OCI-LY3 (cell line): ENCODE data around the gene SLFN11.
"Not testable (repeated sequence)": the region's sequence is repeated elsewhere in the genome, so short reads cannot be mapped to it uniquely, and the experiment has no call there.

Source experiments
- H2AFZ ChIP-seq: fragments of 200-600, 300-600 bp; shearing (Covaris generic); 2 replicates; pipeline ENCODE4 v1.6.0; 2014; ENCODE audit warnings: antibody characterized with exemption, low read depth, low read length
- H3K27ac ChIP-seq: fragments of 200-600, 300-600 bp; sonication (generic); 2 replicates; pipeline ENCODE4 v1.5.1; 2014; ENCODE audit warnings: mild to moderate bottlenecking, low read length, moderate library complexity, mixed read lengths
- H3K27me3 ChIP-seq: fragments of 200-600, 300-600 bp; sonication (generic); 2 replicates; pipeline ENCODE4 v1.6.1; 2014; ENCODE audit warnings: low read depth, low read length, mixed read lengths
- H3K36me3 ChIP-seq: fragments of 200-600, 300-600 bp; sonication (generic); replicated peaks from 2 replicates; pipeline ENCODE3; 2014; ENCODE audit warnings: low read depth, low read length, mixed read lengths
- H3K4me1 ChIP-seq: fragments of 300-600, 200-600 bp; sonication (generic); 2 replicates; pipeline ENCODE4 v1.6.1; 2014; ENCODE audit warnings: low read length, mixed read lengths
- H3K4me2 ChIP-seq: fragments of 200-600, 300-600 bp; sonication (generic); 2 replicates; pipeline ENCODE4 v1.6.1; 2014; ENCODE audit warnings: low read length, mixed read lengths
- H3K4me3 ChIP-seq: fragments of 300-600, 200-600 bp; sonication (generic); 2 replicates; pipeline ENCODE4 v1.5.1; 2014; ENCODE audit warnings: antibody characterized with exemption, mild to moderate bottlenecking, low read length, moderate library complexity
- H3K79me2 ChIP-seq: fragments of 300-600, 200-600 bp; shearing (Covaris generic); 2 replicates; pipeline ENCODE4 v1.6.1; 2014; ENCODE audit warnings: mild to moderate bottlenecking, low read length, mixed read lengths
- H3K9ac ChIP-seq: fragments of 300-600, 200-600 bp; shearing (Covaris generic); 2 replicates; pipeline ENCODE4 v1.6.0; 2014; ENCODE audit warnings: mild to moderate bottlenecking, low read length, moderate library complexity
- H3K9me3 ChIP-seq: fragments of 200-600, 300-600 bp; shearing (Covaris generic); 2 replicates; pipeline ENCODE4 v1.6.1; 2014; ENCODE audit warnings: low read length, mixed read lengths; ENCODE audit not compliant: insufficient read depth
- H4K20me1 ChIP-seq: fragments of 200-600, 300-600 bp; sonication (generic); 2 replicates; pipeline ENCODE4 v1.6.1; 2016; ENCODE audit warnings: low read length, mixed read lengths; ENCODE audit not compliant: insufficient read depth
- CTCF ChIP-seq: fragments of 200-600, 300-600 bp; sonication (generic); IDR thresholded peaks from 2 replicates; pipeline ENCODE4 v1.5.1; 2014; ENCODE audit warnings: antibody characterized with exemption, low read length, low read depth
- EZH2phosphoT487 ChIP-seq: fragments of 200-600 bp; shearing (Covaris generic); IDR thresholded peaks from 2 replicates; pipeline ENCODE4 v1.6.1; 2018; ENCODE audit warnings: antibody characterized with exemption, mixed run types, low read depth

Gene SLFN11

DNA sequence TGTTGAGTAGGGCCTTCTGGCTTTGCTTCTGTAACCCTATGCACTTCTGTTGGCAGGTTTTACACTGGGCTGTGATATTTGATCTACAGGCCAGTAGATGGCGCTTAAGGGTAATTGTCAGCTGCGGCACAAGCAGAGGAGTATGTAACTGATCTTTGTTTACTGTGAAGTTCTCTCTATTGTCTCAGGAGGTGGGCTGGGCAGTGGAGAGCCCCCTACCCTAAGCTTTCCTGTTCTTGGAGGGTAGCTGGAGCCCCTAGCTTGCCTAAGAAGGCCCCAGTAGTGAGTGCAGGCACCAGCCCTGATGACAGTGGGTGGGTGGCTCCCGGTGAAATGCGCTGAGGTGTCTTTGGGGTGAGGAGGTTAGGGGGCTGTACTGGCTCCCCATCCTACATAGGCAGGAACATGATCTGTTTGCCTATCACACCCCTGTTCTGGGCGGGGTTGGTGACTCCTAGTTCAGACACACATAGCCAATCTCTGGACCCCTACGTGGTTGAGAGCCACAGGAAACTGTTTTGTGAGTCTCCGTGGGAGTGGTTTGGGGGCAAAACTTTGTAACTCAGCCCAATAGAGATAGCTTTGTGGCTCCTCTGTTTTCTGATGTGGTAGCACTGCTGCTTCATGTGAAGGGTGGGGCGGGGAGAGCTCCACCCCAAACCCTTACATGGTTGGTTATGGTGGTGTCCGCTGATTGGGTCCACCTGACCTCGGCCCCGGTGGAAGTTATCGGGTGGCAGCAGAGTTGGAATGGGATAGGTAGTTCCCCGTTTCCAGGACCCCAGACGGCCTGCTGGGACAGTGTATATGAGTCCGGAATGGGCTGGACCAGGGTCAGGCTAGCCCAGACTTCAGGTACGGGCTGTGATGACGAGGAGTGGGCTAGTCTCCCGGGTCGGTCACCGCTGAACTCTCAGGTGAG is 60.4 kb downstream of the SLFN11 start:
- Histone ChIP-seq H3K9me3 (no peaks in the 10 kb centered on the region), H3K36me3 (no peaks in the 10 kb centered on the region), H4K20me1 (no peaks in the 10 kb centered on the region), H3K4me2 (peak overlapping the region; percentile 89), H3K4me1 (peaks cover 20% of the 10 kb centered on the region), H3K9ac (peak overlapping the region; percentile 51), H3K27ac (no peak overlapping the region), H2AFZ (peak overlapping the region; percentile 95), H3K27me3 (peaks cover 4% of the 10 kb centered on the region; the same call in 1 of the 2 replicates), H3K79me2 (no peaks in the 10 kb centered on the region), H3K4me3 (peak overlapping the region; percentile 76)
- TF ChIP-seq EZH2phosphoT487 (no peak), CTCF (peak; percentile 83)

DNA sequence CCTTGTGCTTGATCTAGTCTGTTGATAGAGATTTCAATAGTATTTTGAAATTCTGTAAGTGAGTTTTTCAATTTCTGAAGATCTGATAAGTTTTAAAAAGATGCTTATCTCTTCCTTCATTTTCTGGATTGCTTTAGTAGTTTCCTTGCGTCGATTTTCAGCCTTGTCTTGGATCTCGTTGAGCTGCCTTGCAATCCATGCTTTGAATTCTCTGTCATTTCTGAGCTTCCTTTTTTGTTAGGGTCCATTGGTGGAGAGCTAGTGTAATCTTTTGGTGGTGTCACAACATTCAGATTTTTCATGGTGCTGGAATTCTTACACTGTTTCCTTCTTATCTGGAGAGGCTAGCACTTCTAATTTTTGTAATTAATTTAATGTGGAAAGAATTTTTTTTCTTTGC is 61.1 kb downstream of the SLFN11 start:
- H2AFZ ChIP-seq, result no peak overlapping the region
- H3K36me3 ChIP-seq, result no peaks in the 10 kb centered on the region
- peaks cover 20% of the 10 kb centered on the region for H3K4me1 ChIP-seq
- H3K27me3 ChIP-seq, result no peaks in the 10 kb centered on the region
- no peak overlapping the region for H3K4me3 ChIP-seq
- no peak overlapping the region for H3K4me2 ChIP-seq
- no peak for TF ChIP-seq CTCF
- no peak for TF ChIP-seq EZH2phosphoT487
- H4K20me1 ChIP-seq, result no peaks in the 10 kb centered on the region
- no peaks in the 10 kb centered on the region for H3K9me3 ChIP-seq
- no peak overlapping the region for H3K27ac ChIP-seq
- no peaks in the 10 kb centered on the region for H3K79me2 ChIP-seq
- no peak overlapping the region for H3K9ac ChIP-seq

DNA sequence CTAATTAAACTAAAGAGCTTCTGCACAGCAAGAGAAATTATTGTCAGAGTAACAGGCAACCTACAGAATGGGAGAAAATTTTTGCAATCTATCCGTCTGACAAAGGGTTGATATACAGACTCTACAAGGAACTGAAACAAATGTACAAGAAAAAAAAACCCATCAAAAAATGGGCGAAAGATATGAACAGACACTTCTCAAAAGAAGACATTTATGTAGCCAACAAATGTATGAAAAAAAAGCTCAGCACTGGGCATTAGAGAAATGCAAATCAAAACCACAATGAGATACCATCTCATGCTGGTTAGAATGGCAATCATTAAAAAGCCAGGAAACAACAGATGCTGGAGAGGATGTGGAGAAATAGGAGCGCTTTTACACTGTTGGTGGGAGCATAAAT is 64.1 kb downstream of the SLFN11 start:
- peaks cover 12% of the 10 kb centered on the region; the same call in 1 of the 2 replicates for H3K4me1 ChIP-seq
- H3K9ac ChIP-seq, H3K27ac ChIP-seq, H4K20me1 ChIP-seq, H3K36me3 ChIP-seq, H3K4me2 ChIP-seq, H3K27me3 ChIP-seq, H3K9me3 ChIP-seq, H3K4me3 ChIP-seq, H3K79me2 ChIP-seq, H2AFZ ChIP-seq: not testable (repeated sequence)
